HEK293T (cell line): ENCODE results near the gene RNU6-1.

Experiments
- CTCF ChIA-PET: fragments of 350-600 bp; formaldehyde crosslinking; extraction: SDS; loops from one replicate; lab custom pipeline; 2021; ENCODE audit warnings: antibody characterized with exemption, inconsistent platforms; lab: Yijun Ruan, JAX
- POLR2A ChIA-PET: fragments of 350-600 bp; formaldehyde crosslinking; extraction: SDS; loops from one replicate; lab custom pipeline; 2020; ENCODE audit warnings: antibody characterized with exemption, inconsistent platforms; lab: Yijun Ruan, JAX
- DNase-seq: peaks from one replicate; pipeline ENCODE4 v3.0.0; 2012; ENCODE audit warnings: mixed read lengths; ENCODE audit errors: extremely low spot score
- ARNT ChIP-seq: fragments of 450-650 bp; IDR thresholded peaks from 2 replicates; pipeline ENCODE4 v1.6.1; 2017; ENCODE audit warnings: mild to moderate bottlenecking
- BHLHE40 ChIP-seq: fragments of 450-650 bp; IDR thresholded peaks from 2 replicates; pipeline ENCODE4 v1.6.1; 2016; ENCODE audit warnings: mild to moderate bottlenecking, moderate library complexity, borderline replicate concordance
- CTBP1 ChIP-seq: fragments of 450-650 bp; IDR thresholded peaks from 2 replicates; pipeline ENCODE4 v1.6.1; 2016; ENCODE audit warnings: borderline replicate concordance
- ELF4 ChIP-seq: fragments of 450-650 bp; IDR thresholded peaks from 2 replicates; pipeline ENCODE4 v1.6.1; 2017; ENCODE audit warnings: antibody characterized with exemption
- FOXA1 ChIP-seq: fragments of 450-650 bp; IDR thresholded peaks from 2 replicates; pipeline ENCODE4 v1.6.1; 2016; ENCODE audit warnings: mild to moderate bottlenecking
- FOXK2 ChIP-seq: fragments of 450-650 bp; IDR thresholded peaks from 2 replicates; pipeline ENCODE4 v1.6.1; 2016; ENCODE audit warnings: mild to moderate bottlenecking
- FOXM1 ChIP-seq: fragments of 450-650 bp; IDR thresholded peaks from 2 replicates; pipeline ENCODE4 v1.6.1; 2017; ENCODE audit warnings: mild to moderate bottlenecking, borderline replicate concordance
- HDGF ChIP-seq: fragments of 450-650 bp; IDR thresholded peaks from 2 replicates; pipeline ENCODE4 v1.6.1; 2017; ENCODE audit warnings: antibody characterized with exemption, borderline replicate concordance
- L3MBTL2 ChIP-seq: fragments of 450-650 bp; conservative IDR thresholded peaks from 2 replicates; pipeline ENCODE4 v1.6.1; 2016; ENCODE audit warnings: mild to moderate bottlenecking
- LEF1 ChIP-seq: fragments of 450-650 bp; IDR thresholded peaks from 2 replicates; pipeline ENCODE4 v1.6.1; 2017; ENCODE audit warnings: mild to moderate bottlenecking, borderline replicate concordance
- NFRKB ChIP-seq: fragments of 450-650 bp; IDR thresholded peaks from 2 replicates; pipeline ENCODE4 v1.6.1; 2016; ENCODE audit warnings: mild to moderate bottlenecking, moderate library complexity
- PKNOX1 ChIP-seq: fragments of 450-650 bp; IDR thresholded peaks from 2 replicates; pipeline ENCODE4 v1.6.1; 2016
- SP1 ChIP-seq: fragments of 450-650 bp; IDR thresholded peaks from 2 replicates; pipeline ENCODE4 v1.6.1; 2017
- SUZ12 ChIP-seq: fragments of 450-650 bp; IDR thresholded peaks from 2 replicates; pipeline ENCODE4 v1.6.1; 2016; ENCODE audit warnings: mild to moderate bottlenecking
- TARDBP ChIP-seq: fragments of 450-650 bp; IDR thresholded peaks from 2 replicates; pipeline ENCODE4 v1.6.1; 2016
- ZNF384 ChIP-seq: fragments of 450-650 bp; IDR thresholded peaks from 2 replicates; pipeline ENCODE4 v1.6.1; 2016

RNU6-1 gene

GRCh38 chr15:67843092-67843501 lies 3.3 kb upstream of the RNU6-1 start:
- ChIA-PET POLR2A (interaction anchor here (0.5 kb wide), 1 partner anchor 167 kb away, joined by 3 read pairs; no protein-coding TSS in a partner anchor), CTCF (no interaction called here)
- no peak for DNase-seq
- TF ChIP-seq L3MBTL2 (no peak), TARDBP (no peak), LEF1 (no peak), FOXK2 (no peak), ZNF384 (no peak), ELF4 (no peak), SP1 (no peak), NFRKB (no peak)

- POLR2A ChIA-PET = interaction anchor here (0.7 to 1.6 kb wide), 7 partner anchors 22 to 433 kb away, joined by 3 to 4 read pairs (median 3); partner anchors contain the start of gene MAP2K5
- DNase-seq = no peak
- no peak for TF ChIP-seq SP1
- no peak for TF ChIP-seq PKNOX1
- TF ChIP-seq FOXK2 = no peak
- no peak for TF ChIP-seq L3MBTL2
- CTCF ChIA-PET = interaction anchor here (0.7 to 1.9 kb wide), 2 partner anchors 63 to 313 kb away, joined by 4 to 6 read pairs; no protein-coding TSS in a partner anchor
These were observed 1.6 kb upstream of the RNU6-1 start for GRCh38 chr15:67841513-67841762.

GRCh38 chr15:67840749-67841512 lies 1.1 kb upstream of the RNU6-1 start:
- CTCF ChIA-PET = interaction anchor here (1.9 kb wide), 1 partner anchor 314 kb away, joined by 4 read pairs; no protein-coding TSS in a partner anchor
- TF ChIP-seq TARDBP = no peak
- no peak for TF ChIP-seq SUZ12
- no peak for TF ChIP-seq PKNOX1
- no peak for TF ChIP-seq LEF1
- no peak for TF ChIP-seq ELF4
- TF ChIP-seq HDGF = no peak
- TF ChIP-seq BHLHE40 = no peak
- TF ChIP-seq L3MBTL2 = no peak
- no peak for TF ChIP-seq ARNT
- TF ChIP-seq SP1 = no peak
- no peak for TF ChIP-seq FOXM1
- TF ChIP-seq FOXA1 = no peak
- no peak for TF ChIP-seq NFRKB
- peak; percentile 10; the same call in 1 of the 2 replicates for TF ChIP-seq CTBP1
- peak; percentile 88 for TF ChIP-seq ZNF384
- POLR2A ChIA-PET = interaction anchor here (0.6 to 1.6 kb wide), 9 partner anchors 10 to 433 kb away, joined by 3 to 5 read pairs (median 3); partner anchors contain the start of genes MAP2K5 and PIAS1
- no peak for DNase-seq

- DNase-seq = peak; percentile 57
- CTCF ChIA-PET = no interaction called here
- no peak for TF ChIP-seq FOXA1
- peak; percentile 71 for TF ChIP-seq ZNF384
- TF ChIP-seq PKNOX1 = peak; percentile 48; the same call in 1 of the 2 replicates
- POLR2A ChIA-PET = no interaction called here
These were observed 331 bp downstream of the RNU6-1 start for GRCh38 chr15:67839499-67839928.

GRCh38 chr15:67838789-67839332 lies 984 bp downstream of the RNU6-1 start:
- TF ChIP-seq ZNF384 = no peak
- no peak for DNase-seq
- POLR2A ChIA-PET = no interaction called here
- CTCF ChIA-PET = no interaction called here

GRCh38 chr15:67836955-67837354 lies 2.9 kb downstream of the RNU6-1 start:
- ChIA-PET CTCF (interaction anchor here (0.8 kb wide), 1 partner anchor 378 kb away, joined by 3 read pairs; no protein-coding TSS in a partner anchor), POLR2A (no interaction called here)
- no peak for TF ChIP-seq SUZ12
- TF ChIP-seq PKNOX1 = no peak
- no peak for DNase-seq
